Ascending aorta (tissue), 2 donors: ENCODE results near the gene PIAS4. TPM values are rescaled to one million over a fixed set of nuclear protein-coding genes. Genes with fewer than 3 reads are reported as not detected.
A peak's percentile ranks its signal among the peaks of the same experiment; 100 is the strongest.

Experiments
- DNase-seq, 2 donors: peaks; one replicate each; pipeline ENCODE4 v3.0.0-alpha.2; 2019; ENCODE audit warnings: low spot score in 2 of 2
- H3K27ac ChIP-seq, 2 donors: fragments of 200-600 bp; sonication (generic); one replicate each; pipeline ENCODE4 v1.5.1; 2016 to 2017; ENCODE audit warnings: mild to moderate bottlenecking in 1 of 2
- H3K27me3 ChIP-seq: fragments of 200-600 bp; sonication (generic); one replicate; pipeline ENCODE4 v1.5.1; 2017
- H3K36me3 ChIP-seq, 2 donors: fragments of 200-600 bp; sonication (generic); one replicate each; pipeline ENCODE4 v1.5.1; 2016
- H3K4me1 ChIP-seq, 2 donors: fragments of 200-600 bp; sonication (generic); one replicate each; pipeline ENCODE4 v1.5.1; 2016 to 2017; ENCODE audit warnings: mild to moderate bottlenecking in 1 of 2
- H3K4me3 ChIP-seq, 2 donors: fragments of 200-600 bp; sonication (generic); one replicate each; pipeline ENCODE4 v1.5.1; 2016 to 2017; ENCODE audit warnings: mild to moderate bottlenecking in 1 of 2
- H3K9me3 ChIP-seq, 2 donors: fragments of 200-600 bp; sonication (generic); one replicate each; pipeline ENCODE4 v1.5.1; 2016
- intact Hi-C: fragments of 100-400 bp; cut with DNase I; formaldehyde crosslinking; loops from one replicate; pipeline ENCODE4 v1.15.1; 2023
- total RNA-seq: library from RNA; depleted of rRNA; stranded (reverse); fragments of >200 nt; gene quantifications from one replicate; pipeline ENCODE4 v1.1.0, GENCODE V29; 2016
- TF ChIP-seq, protein P1 (sequence below), 3 experiments: fragments of 200-600 bp in 2 of 3; fragments of 450-650 bp in 1 of 3; sonication (generic) in 2 of 3; IDR thresholded peaks; one replicate each; pipeline ENCODE4 v1.5.1; 2016 to 2019; ENCODE audit warnings: antibody characterized with exemption in 3 of 3, mild to moderate bottlenecking in 1 of 3, moderate library complexity in 1 of 3

The PIAS4 gene
- total RNA-seq, 1 donor from 2014 or later: 30.8 TPM

DNA sequence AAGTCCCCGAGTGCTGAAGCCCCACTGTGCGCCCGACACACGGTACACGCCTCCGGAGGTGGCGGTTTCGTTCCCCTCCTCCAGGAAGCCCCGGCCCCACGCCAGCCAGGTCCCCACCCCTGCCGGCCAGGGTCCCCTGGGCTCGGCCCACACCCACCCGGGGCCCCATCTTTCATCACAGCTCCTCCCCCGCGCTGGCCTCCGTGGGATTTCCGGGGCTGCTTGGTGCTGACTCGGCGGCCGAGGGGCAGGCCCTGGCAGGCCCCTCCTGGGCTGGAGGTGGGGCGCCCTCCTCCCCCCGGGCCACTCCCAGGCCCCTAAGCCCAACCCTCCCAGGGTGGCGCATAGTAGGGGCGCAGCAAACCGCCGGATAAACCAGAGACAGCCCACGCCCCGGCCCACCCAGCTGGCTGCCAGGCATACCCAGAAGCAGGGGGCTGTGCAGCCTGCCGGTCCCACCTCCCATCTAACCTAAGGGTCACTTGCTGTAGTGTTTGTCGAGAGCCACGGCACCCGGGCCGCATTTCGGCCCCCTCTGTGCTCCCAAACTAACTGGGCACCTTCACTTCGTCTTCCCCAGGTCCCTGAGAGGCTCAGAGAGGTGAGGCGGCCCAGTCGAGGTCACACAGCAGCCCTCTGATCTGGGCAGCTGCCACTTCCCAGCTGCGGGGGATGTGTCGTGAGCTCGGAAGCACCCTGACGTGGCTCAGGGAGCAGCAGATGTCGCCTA is 52.5 kb downstream of the PIAS4 start:
- H3K27me3 ChIP-seq: no peaks in the 10 kb centered on the region
- peak overlapping the region; percentile 45 to 57 for H3K4me3 ChIP-seq
- H3K4me1 ChIP-seq: peaks cover 46 to 62% of the 10 kb centered on the region in 2 donors
- TF ChIP-seq, protein P1, sequence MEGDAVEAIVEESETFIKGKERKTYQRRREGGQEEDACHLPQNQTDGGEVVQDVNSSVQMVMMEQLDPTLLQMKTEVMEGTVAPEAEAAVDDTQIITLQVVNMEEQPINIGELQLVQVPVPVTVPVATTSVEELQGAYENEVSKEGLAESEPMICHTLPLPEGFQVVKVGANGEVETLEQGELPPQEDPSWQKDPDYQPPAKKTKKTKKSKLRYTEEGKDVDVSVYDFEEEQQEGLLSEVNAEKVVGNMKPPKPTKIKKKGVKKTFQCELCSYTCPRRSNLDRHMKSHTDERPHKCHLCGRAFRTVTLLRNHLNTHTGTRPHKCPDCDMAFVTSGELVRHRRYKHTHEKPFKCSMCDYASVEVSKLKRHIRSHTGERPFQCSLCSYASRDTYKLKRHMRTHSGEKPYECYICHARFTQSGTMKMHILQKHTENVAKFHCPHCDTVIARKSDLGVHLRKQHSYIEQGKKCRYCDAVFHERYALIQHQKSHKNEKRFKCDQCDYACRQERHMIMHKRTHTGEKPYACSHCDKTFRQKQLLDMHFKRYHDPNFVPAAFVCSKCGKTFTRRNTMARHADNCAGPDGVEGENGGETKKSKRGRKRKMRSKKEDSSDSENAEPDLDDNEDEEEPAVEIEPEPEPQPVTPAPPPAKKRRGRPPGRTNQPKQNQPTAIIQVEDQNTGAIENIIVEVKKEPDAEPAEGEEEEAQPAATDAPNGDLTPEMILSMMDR (IDR thresholded peaks at IDR 0.05): no peak
- intact Hi-C loops: no loop called here
- peaks cover 2 to 3% of the 10 kb centered on the region in 2 donors for H3K36me3 ChIP-seq
- peak overlapping the region; percentile 90 to 94 for H3K27ac ChIP-seq
- no peak for DNase-seq
- no peaks in the 10 kb centered on the region for H3K9me3 ChIP-seq

DNA sequence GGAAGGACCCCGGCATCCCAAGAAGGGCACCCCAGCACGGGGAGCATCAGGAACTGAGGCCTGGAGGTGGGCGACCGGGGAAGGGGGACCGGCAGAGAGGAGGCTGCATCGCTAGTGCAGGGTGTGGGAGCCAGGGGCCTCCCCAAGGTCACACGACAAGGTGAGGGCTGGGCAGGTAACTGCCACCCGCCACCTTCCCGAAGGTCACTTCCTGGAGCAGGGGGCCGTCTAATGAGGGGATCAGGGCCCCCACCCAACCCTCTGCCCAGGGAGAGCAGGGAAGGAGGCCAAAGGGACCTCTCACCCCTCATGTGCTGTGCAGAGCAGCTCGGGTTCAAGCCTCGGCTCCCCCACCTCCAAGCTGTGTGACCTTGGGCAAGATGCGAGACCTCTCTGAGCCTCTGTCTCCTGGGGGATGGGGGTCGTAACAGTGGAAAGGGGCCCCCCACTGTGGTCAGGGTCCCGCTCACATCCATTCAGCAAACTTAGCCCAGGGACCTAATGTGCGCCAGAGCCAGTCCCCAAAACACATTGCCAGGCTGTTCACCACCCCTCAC is 53.2 kb downstream of the PIAS4 start:
- DNase-seq: no peak
- no peaks in the 10 kb centered on the region for H3K9me3 ChIP-seq
- no peaks in the 10 kb centered on the region for H3K36me3 ChIP-seq
- intact Hi-C loops: loop anchor here (1.0 kb wide), 1 partner anchor 70 kb away; no protein-coding TSS in a partner anchor
- H3K27me3 ChIP-seq: no peaks in the 10 kb centered on the region
- H3K27ac ChIP-seq: peak overlapping the region; percentile 90 to 94
- H3K4me3 ChIP-seq: peak overlapping the region; percentile 45 to 57
- TF ChIP-seq, protein P1 (IDR thresholded peaks at IDR 0.05): no peak
- H3K4me1 ChIP-seq: peaks cover 46 to 62% of the 10 kb centered on the region in 2 donors

DNA sequence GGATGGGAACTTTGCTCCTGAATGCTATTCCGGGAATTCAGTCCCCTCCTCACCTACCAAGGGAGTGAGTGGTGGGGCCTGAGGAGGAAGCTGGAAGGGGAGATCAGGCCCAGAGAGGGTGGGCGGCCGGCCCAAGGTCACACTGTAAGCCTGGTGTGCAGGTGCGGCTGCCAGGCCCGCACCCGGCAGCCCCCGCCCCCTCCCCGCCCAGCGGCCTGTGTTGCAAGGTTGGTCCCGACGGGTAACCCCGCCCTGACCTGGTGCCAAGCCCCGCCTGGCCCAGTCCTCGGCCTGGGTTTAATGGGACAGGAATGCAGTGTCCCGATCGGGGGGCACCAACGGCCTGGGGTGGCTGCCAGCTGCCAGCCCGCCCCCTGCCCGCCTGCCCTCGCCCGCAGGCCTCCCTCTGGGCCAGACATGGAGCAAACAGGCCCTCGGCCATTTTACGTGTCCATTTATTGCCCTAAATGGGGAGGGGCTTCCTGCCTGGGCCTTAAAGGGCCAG is 53.7 kb downstream of the PIAS4 start:
- DNase-seq: peak; percentile 58 to 91
- H3K9me3 ChIP-seq: no peaks in the 10 kb centered on the region
- no peaks in the 10 kb centered on the region for H3K36me3 ChIP-seq
- no peaks in the 10 kb centered on the region for H3K27me3 ChIP-seq
- peaks cover 46 to 62% of the 10 kb centered on the region in 2 donors for H3K4me1 ChIP-seq
- peak overlapping the region; percentile 45 to 57 for H3K4me3 ChIP-seq
- H3K27ac ChIP-seq: peak overlapping the region; percentile 90 to 94
- TF ChIP-seq, protein P1 (IDR thresholded peaks at IDR 0.05): no peak
- intact Hi-C loops: loop anchor here (1.0 kb wide), 1 partner anchor 71 kb away; no protein-coding TSS in a partner anchor

DNA sequence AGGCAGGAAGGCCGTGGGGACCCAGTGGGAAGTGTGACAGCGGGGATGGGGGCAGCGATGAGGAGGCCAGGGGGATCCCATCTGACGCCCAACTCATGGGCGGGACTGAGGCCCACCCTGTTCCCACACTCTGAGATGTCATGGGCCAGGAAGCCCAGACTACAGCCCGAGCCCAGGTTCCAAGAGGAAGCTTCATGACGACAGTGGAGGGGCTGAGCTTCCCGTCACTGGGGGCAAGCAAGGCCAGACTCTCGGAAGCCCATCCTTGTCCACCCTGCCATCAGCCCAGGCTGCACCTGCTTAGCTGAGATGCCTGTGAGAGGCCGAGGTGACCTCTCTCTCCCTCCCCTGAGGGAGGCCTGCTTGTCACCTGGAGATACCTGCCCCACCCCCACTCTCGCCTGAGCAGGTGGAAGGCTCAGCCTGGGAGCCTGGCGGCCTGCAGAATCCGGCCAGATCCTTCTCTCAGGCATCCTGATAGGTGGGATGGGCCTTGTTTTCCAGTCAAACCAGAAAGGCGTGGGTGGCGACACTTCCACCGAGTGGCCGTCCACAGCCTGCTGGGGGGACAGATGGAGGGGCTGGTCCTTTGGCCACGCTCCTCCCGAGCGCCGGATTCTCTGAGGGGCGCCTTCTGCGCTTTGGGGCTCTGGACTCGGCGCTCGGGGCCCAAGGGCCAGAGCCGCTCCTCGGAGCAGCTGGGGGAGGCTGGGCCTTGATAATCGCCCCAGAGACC is 54.3 kb downstream of the PIAS4 start:
- peak overlapping the region; percentile 90 to 94 for H3K27ac ChIP-seq
- H3K27me3 ChIP-seq: no peaks in the 10 kb centered on the region
- peak overlapping the region; percentile 45 to 57 for H3K4me3 ChIP-seq
- TF ChIP-seq, protein P1 (IDR thresholded peaks at IDR 0.05): no peak
- H3K36me3 ChIP-seq: no peaks in the 10 kb centered on the region
- no peaks in the 10 kb centered on the region for H3K9me3 ChIP-seq
- intact Hi-C loops: loop anchor here (1.0 kb wide), 1 partner anchor 72 kb away; no protein-coding TSS in a partner anchor
- H3K4me1 ChIP-seq: peaks cover 46 to 62% of the 10 kb centered on the region in 2 donors
- DNase-seq: no peak
